ENCODE results near the gene CLCN3. TPM values are rescaled to one million over a fixed set of nuclear protein-coding genes. Genes with fewer than 3 reads are reported as not detected.

CLCN3 gene
- total and polyA plus RNA-seq, 8 donors = 9.1 to 41.4 (median 30.8) TPM

- no peak for TF ChIP-seq CTCF (IDR thresholded peaks at IDR 0.05)
- FAIRE-seq (peak; percentile 54), DNase-seq (no peak), ATAC-seq (peak in 3 of 4 donors; percentile 37 to 66 (median 56))
- no peaks in the 10 kb centered on the region for H3K27me3 ChIP-seq
- H3K36me3 ChIP-seq = peaks cover 0 to 6% (median 4%) of the 10 kb centered on the region in 3 donors
- H3K4me3 ChIP-seq = no peak overlapping the region
- H3K4me1 ChIP-seq = peaks cover 0 to 5% (median 4%) of the 10 kb centered on the region in 3 donors
- no peak overlapping the region for H3K27ac ChIP-seq
- H3K9me3 ChIP-seq = no peaks in the 10 kb centered on the region
- intact Hi-C loops (cut with DNase I) = no loop called here
- 41 to 43% methylated on average over 2 of the region's 2 CpGs for WGBS, 2 donors
Observed at GRCh38 chr4:169603312-169603711, 17.1 kb upstream of the CLCN3 start.

- intact Hi-C loops (cut with DNase I) = no loop called here
- no peak for TF ChIP-seq CTCF (IDR thresholded peaks at IDR 0.05)
- peak in 3 of 4 donors; percentile 46 to 79 (median 51) for ATAC-seq
- FAIRE-seq = peak; percentile 69
- Histone ChIP-seq H3K36me3 (peaks cover 0 to 6% (median 4%) of the 10 kb centered on the region in 3 donors), H3K27me3 (no peaks in the 10 kb centered on the region), H3K4me3 (no peak overlapping the region), H3K4me1 (peaks cover 0 to 5% (median 4%) of the 10 kb centered on the region in 3 donors), H3K9me3 (no peaks in the 10 kb centered on the region), H3K27ac (no peak overlapping the region)
- DNase-seq = no peak
- WGBS, 2 donors = 52 to 96% methylated on average over 1 of the region's 1 CpG
Observed at GRCh38 chr4:169604131-169604900, 16.1 kb upstream of the CLCN3 start.

- 93 to 95% methylated on average over 1 of the region's 1 CpG for WGBS, 2 donors
- Histone ChIP-seq H3K4me3 (no peak overlapping the region), H3K27me3 (no peaks in the 10 kb centered on the region), H3K36me3 (peaks cover 0 to 6% (median 4%) of the 10 kb centered on the region in 3 donors), H3K27ac (no peak overlapping the region), H3K4me1 (peaks cover 0 to 5% (median 4%) of the 10 kb centered on the region in 3 donors), H3K9me3 (no peaks in the 10 kb centered on the region)
- no peak for ATAC-seq
- no peak for DNase-seq
- intact Hi-C loops (cut with DNase I) = no loop called here
- no peak for TF ChIP-seq CTCF (IDR thresholded peaks at IDR 0.05)
- FAIRE-seq = no peak
Observed at GRCh38 chr4:169604903-169605331, 15.5 kb upstream of the CLCN3 start.

- intact Hi-C loops (cut with DNase I) = loop anchor here in 1 of 3 donors (10.0 kb wide), 1 partner anchor 434 kb away; no protein-coding TSS in a partner anchor
- Histone ChIP-seq H3K27me3 (no peaks in the 10 kb centered on the region), H3K36me3 (no peaks in the 10 kb centered on the region), H3K27ac (peak overlapping the region in 1 of 4 donors; percentile 89), H3K9me3 (no peaks in the 10 kb centered on the region), H3K4me3 (peak overlapping the region in 3 of 4 donors; percentile 47 to 79 (median 60)), H3K4me1 (peaks cover 7 to 17% (median 15%) of the 10 kb centered on the region in 3 donors)
- no peak for TF ChIP-seq CTCF (IDR thresholded peaks at IDR 0.05)
- no peak for DNase-seq
- 9 to 15% methylated on average over 4 of the region's 4 CpGs for WGBS, 2 donors
- FAIRE-seq = no peak
- no peak for ATAC-seq
Observed at GRCh38 chr4:169611157-169611556, 9.2 kb upstream of the CLCN3 start.
